H1 (cell line): ENCODE data around the gene TESMIN. TPM values are rescaled to one million over a fixed set of nuclear protein-coding genes. Genes with fewer than 3 reads are reported as not detected.
A peak's percentile ranks its signal among the peaks of the same experiment; 100 is the strongest.

Experiments
- CTCF ChIA-PET: fragments of 300-600 bp; sonication (Branson Sonifier 250); formaldehyde crosslinking; loops from one replicate; lab custom pipeline; 2021; ENCODE audit not compliant: partially characterized antibody; lab: Charles Lee
- POLR2A ChIA-PET: fragments of 300-600 bp; sonication (Branson Sonifier 250); formaldehyde crosslinking; loops from one replicate; lab custom pipeline; 2021; ENCODE audit warnings: inconsistent platforms; ENCODE audit not compliant: partially characterized antibody; lab: Charles Lee
- DNase-seq, 2 experiments: peaks; one replicate each; pipeline versions ENCODE4 v3.0.0 to v3.0.0-alpha.2; 2010 to 2022; ENCODE audit warnings: low spot score in 2 of 2, low read depth in 1 of 2, mixed read lengths in 1 of 2
- FAIRE-seq: peaks from 2 replicates; lab custom pipeline; 2011; peaks lifted over from hg19 to GRCh38; lab: Jason Lieb, UNC
- H2AFZ ChIP-seq: 2 replicates; pipeline ENCODE4 v1.8.1; 2012; ENCODE audit warnings: low read length, inconsistent platforms
- H2AK5ac ChIP-seq: 2 replicates; pipeline ENCODE4 v1.6.1; 2013; ENCODE audit warnings: low read depth, low read length
- H2BK120ac ChIP-seq: replicated peaks from 2 replicates; pipeline ENCODE3; 2013; ENCODE audit warnings: low read depth, low read length, inconsistent platforms
- H2BK12ac ChIP-seq: 2 replicates; pipeline ENCODE4 v1.6.1; 2013; ENCODE audit warnings: low read depth, low read length
- H2BK15ac ChIP-seq: 2 replicates; pipeline ENCODE4 v1.6.1; 2013; ENCODE audit warnings: low read length
- H2BK20ac ChIP-seq: 2 replicates; pipeline ENCODE4 v1.6.1; 2013; ENCODE audit warnings: low read length
- H2BK5ac ChIP-seq: 2 replicates; pipeline ENCODE4 v1.6.1; 2013; ENCODE audit warnings: low read depth, low read length
- H3K14ac ChIP-seq: 2 replicates; pipeline ENCODE4 v1.6.1; 2013; ENCODE audit warnings: inconsistent platforms; ENCODE audit not compliant: insufficient read length
- H3K18ac ChIP-seq: 2 replicates; pipeline ENCODE4 v1.6.1; 2013; ENCODE audit warnings: low read length; ENCODE audit errors: extremely low read depth
- H3K23ac ChIP-seq: 2 replicates; pipeline ENCODE4 v1.6.1; 2013; ENCODE audit warnings: inconsistent platforms; ENCODE audit not compliant: insufficient read length
- H3K23me2 ChIP-seq: 2 replicates; pipeline ENCODE4 v1.6.1; 2013; ENCODE audit warnings: low read depth, low read length
- H3K27ac ChIP-seq: 2 replicates; pipeline ENCODE4 v1.6.1; 2011; ENCODE audit warnings: low read depth, low read length, inconsistent platforms
- H3K27me3 ChIP-seq, 4 experiments: replicated peaks in 1 of 4; 1 replicate in 1 of 4; 2 replicates in 3 of 4; pipeline versions ENCODE4 v1.6.1 to v1.8.1; 2011 to 2013; ENCODE audit warnings: low read length in 3 of 4, mild to moderate bottlenecking in 3 of 4, inconsistent platforms in 2 of 4, mixed read lengths in 2 of 4, moderate library complexity in 1 of 4; ENCODE audit not compliant: control insufficient read depth in 3 of 4, insufficient read depth in 3 of 4; ENCODE audit errors: extremely low read depth in 1 of 4
- H3K36me3 ChIP-seq, 4 experiments: 2 replicates each; pipeline versions ENCODE4 v1.6.1 to v1.8.1; 2011 to 2013; ENCODE audit warnings: mild to moderate bottlenecking in 4 of 4, low read length in 3 of 4, moderate library complexity in 2 of 4, control low read depth in 1 of 4, inconsistent platforms in 1 of 4; ENCODE audit not compliant: insufficient read depth in 4 of 4, control insufficient read depth in 2 of 4
- H3K4ac ChIP-seq: replicated peaks from 2 replicates; pipeline ENCODE3; 2013; ENCODE audit warnings: low read length, low read depth, mixed read lengths, inconsistent platforms; ENCODE audit not compliant: insufficient read length
- H3K4me1 ChIP-seq, 4 experiments: replicated peaks in 1 of 4; 1 replicate in 1 of 4; 2 replicates in 3 of 4; pipeline versions ENCODE4 v1.6.1 to v1.8.1; 2011 to 2013; ENCODE audit warnings: low read length in 3 of 4, inconsistent platforms in 2 of 4, mixed read lengths in 1 of 4; ENCODE audit not compliant: insufficient read depth in 4 of 4, control insufficient read depth in 3 of 4
- H3K4me2 ChIP-seq, 2 experiments: 2 replicates each; pipeline versions ENCODE4 v1.6.1 to v1.8.1; 2011 to 2013; ENCODE audit warnings: low read depth in 2 of 2, low read length in 2 of 2, control low read depth in 1 of 2, inconsistent platforms in 1 of 2, mild to moderate bottlenecking in 1 of 2; ENCODE audit not compliant: insufficient read depth in 1 of 2
- H3K4me3 ChIP-seq, 4 experiments: fragments of 200-600, 300-600 bp in 1 of 4; sonication (generic), shearing (Covaris generic), sonication (Bioruptor Twin) in 1 of 4; 2 replicates each; pipeline versions ENCODE4 v1.5.1 to v1.8.1; 2011 to 2016; ENCODE audit warnings: low read length in 4 of 4, low read depth in 3 of 4, control low read depth in 2 of 4, inconsistent platforms in 2 of 4, mild to moderate bottlenecking in 2 of 4, mixed read lengths in 1 of 4, moderate library complexity in 1 of 4; ENCODE audit not compliant: insufficient read depth in 2 of 4; ENCODE audit errors: extremely low read depth in 1 of 4
- H3K56ac ChIP-seq: replicated peaks from 2 replicates; pipeline ENCODE3; 2013; ENCODE audit warnings: low read depth, mild to moderate bottlenecking, mixed read lengths, low read length, inconsistent platforms; ENCODE audit not compliant: insufficient read length
- H3K79me1 ChIP-seq: 2 replicates; pipeline ENCODE4 v1.6.1; 2013; ENCODE audit warnings: low read depth, low read length, control low read depth
- H3K79me2 ChIP-seq, 2 experiments: 2 replicates each; pipeline versions ENCODE4 v1.6.1 to v1.8.1; 2012 to 2013; ENCODE audit warnings: low read length in 2 of 2, mild to moderate bottlenecking in 2 of 2, inconsistent platforms in 1 of 2; ENCODE audit not compliant: insufficient read depth in 2 of 2, control insufficient read depth in 1 of 2
- H3K9ac ChIP-seq, 4 experiments: replicated peaks in 1 of 4; 1 replicate in 1 of 4; 2 replicates in 3 of 4; pipeline versions ENCODE4 v1.6.1 to v1.8.1; 2011 to 2013; ENCODE audit warnings: low read depth in 3 of 4, low read length in 3 of 4, control low read depth in 2 of 4, mild to moderate bottlenecking in 2 of 4, moderate library complexity in 2 of 4, inconsistent platforms in 1 of 4; ENCODE audit errors: extremely low read depth in 1 of 4
- H3K9me3 ChIP-seq, 2 experiments: 2 replicates each; pipeline versions ENCODE4 v1.6.1 to v1.8.1; 2012 to 2013; ENCODE audit warnings: mild to moderate bottlenecking in 2 of 2, moderate library complexity in 2 of 2, control low read depth in 1 of 2, inconsistent platforms in 1 of 2, low read depth in 1 of 2, low read length in 1 of 2, mixed read lengths in 1 of 2; ENCODE audit not compliant: insufficient read depth in 2 of 2
- H4K20me1 ChIP-seq, 2 experiments: replicated peaks in 1 of 2; 2 replicates each; pipeline versions ENCODE3 to v1.8.1; 2011 to 2013; ENCODE audit warnings: inconsistent platforms in 2 of 2, low read length in 2 of 2, mild to moderate bottlenecking in 1 of 2; ENCODE audit not compliant: insufficient read depth in 2 of 2, control insufficient read depth in 1 of 2
- H4K5ac ChIP-seq: 2 replicates; pipeline ENCODE4 v1.6.1; 2013; ENCODE audit warnings: low read length, low read depth, mixed read lengths, inconsistent platforms; ENCODE audit not compliant: insufficient read length
- H4K8ac ChIP-seq: 2 replicates; pipeline ENCODE4 v1.8.0; 2013; ENCODE audit warnings: mild to moderate bottlenecking, moderate library complexity, low read length, inconsistent platforms; ENCODE audit not compliant: insufficient read depth; ENCODE audit errors: extremely low read depth
- H4K91ac ChIP-seq: replicated peaks from 2 replicates; pipeline ENCODE3; 2013; ENCODE audit warnings: low read length, mixed read lengths, inconsistent platforms; ENCODE audit not compliant: insufficient read length
- PHF8 ChIP-seq: fragments of 200-600 bp; sonication (generic); conservative IDR thresholded peaks from 2 replicates; pipeline ENCODE4 v1.7.1; 2012; ENCODE audit warnings: low read depth, mild to moderate bottlenecking, inconsistent platforms, low read length, moderate library complexity
- RBBP5 ChIP-seq: IDR thresholded peaks from 2 replicates; pipeline ENCODE4 v1.7.1; 2012; ENCODE audit warnings: low read depth, mild to moderate bottlenecking, inconsistent platforms, low read length, moderate library complexity, borderline replicate concordance
- RFX5 ChIP-seq: IDR thresholded peaks from 2 replicates; pipeline ENCODE4 v1.6.1; 2011; ENCODE audit warnings: low read depth, low read length, improper control_type of control experiment, borderline replicate concordance
- ZNF274 ChIP-seq: IDR thresholded peaks from 2 replicates; pipeline ENCODE4 v1.7.0; 2012; ENCODE audit warnings: low read length, borderline replicate concordance; ENCODE audit errors: extremely low read depth
- WGBS, 2 experiments: shearing (Covaris generic) in 1 of 2; methylation state at CpG; one replicate each; pipeline versions ENCODE4 v1.1.6 to v1.1.7; 2013 to 2015; ENCODE audit warnings: low lambda C conversion rate in 2 of 2, mixed read lengths in 2 of 2, inconsistent platforms in 1 of 2, low coverage in 1 of 2, missing lambda C conversion rate in 1 of 2; ENCODE audit not compliant: insufficient replicate concordance in 2 of 2, insufficient coverage in 1 of 2, insufficient read length in 1 of 2; ENCODE audit errors: extremely low coverage in 1 of 2, missing lambda C conversion rate in 1 of 2; 5-methylcytosine and 5-hydroxymethylcytosine counted together
- polyA plus RNA-seq, 7 experiments: library from polyadenylated mRNA; depleted of rRNA in 3 of 7; stranded (reverse) in 5 of 7; unstranded in 2 of 7; fragments of >200 nt in 5 of 7; fragments of 200-250 nt in 2 of 7; gene quantifications; 1 replicate in 5 of 7; 2 replicates in 1 of 7; 4 replicates in 1 of 7; pipeline versions ENCODE4 v1.2.1 to v1.2.3, GENCODE V29; 2011 to 2013; ENCODE audit warnings: missing spikeins in 2 of 7, mixed read lengths in 2 of 7
- total RNA-seq: library from RNA; stranded (reverse); fragmentation: NEBNext Ultra II Directional; extraction: Animal tissue kit (Norgen Biotek cat#: 25700); gene quantifications from 2 replicates; pipeline ENCODE4 v1.2.1, GENCODE V29; 2021
- TF ChIP-seq, protein P1 (sequence below): IDR thresholded peaks from 2 replicates; pipeline ENCODE4 v1.6.1; 2012; ENCODE audit warnings: inconsistent platforms

TESMIN gene
- total and polyA plus RNA-seq, 2 of the 8 experiments (the other 6 are each of a cell fraction or from before 2014, with no cell fraction given): 22.6 to 61.1 TPM

DNA sequence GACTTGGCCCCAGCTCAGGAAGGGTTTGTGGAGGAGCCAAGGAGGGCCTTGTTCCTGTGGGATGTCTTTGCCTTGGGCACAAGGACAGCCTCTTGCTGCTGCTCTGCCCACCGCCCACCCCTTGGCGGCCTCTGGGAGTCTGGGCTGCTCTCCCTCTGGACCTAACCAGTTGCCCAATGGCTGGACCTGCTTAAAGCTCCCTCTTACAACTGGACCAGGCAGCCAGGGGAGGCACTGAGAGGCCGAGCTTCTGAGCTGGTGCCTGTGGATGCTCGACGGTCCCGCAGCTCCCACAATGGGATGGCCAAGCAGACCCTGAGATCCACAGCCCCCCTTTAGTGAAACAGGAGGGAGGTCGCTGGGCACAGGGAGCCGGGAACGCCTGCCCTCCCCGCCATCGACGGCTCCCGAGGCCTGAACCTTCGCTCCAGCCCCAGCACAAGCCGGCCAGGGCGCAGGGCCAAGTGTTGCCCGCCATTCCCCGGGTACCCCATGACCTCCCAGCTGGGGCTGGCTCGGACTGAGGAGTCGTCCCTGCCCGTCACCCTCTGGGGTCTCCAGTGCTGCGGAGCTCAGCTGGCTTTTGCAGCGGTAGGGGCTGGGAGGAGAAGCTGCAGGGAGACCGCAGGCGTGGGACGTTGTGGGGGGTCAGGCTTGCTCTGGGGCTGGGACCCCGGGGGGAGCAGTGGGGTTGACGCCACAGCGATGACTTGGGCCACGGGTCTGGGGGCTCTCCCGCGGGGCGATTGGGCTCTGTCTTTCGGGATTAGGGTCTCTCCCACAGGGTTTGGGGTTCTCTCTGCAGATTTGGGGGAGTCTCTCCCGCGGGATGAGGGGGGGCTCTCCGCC, 67.6 kb downstream of the TESMIN start:
- no peaks in the 10 kb centered on the region for H3K79me2 ChIP-seq
- H4K91ac ChIP-seq: peak overlapping the region; percentile 86
- peak overlapping the region; percentile 83; the same call in 1 of the 2 replicates for H3K18ac ChIP-seq
- H4K5ac ChIP-seq: no peak overlapping the region
- POLR2A ChIA-PET: interaction anchor here (0.6 to 5.5 kb wide), 14 partner anchors 10 to 117 kb away, joined by 3 to 22 read pairs (median 4); partner anchors contain the start of gene TESMIN
- CTCF ChIA-PET: interaction anchor here (0.9 to 1.7 kb wide), 4 partner anchors 11 to 28 kb away, joined by 3 to 5 read pairs (median 3); no protein-coding TSS in a partner anchor
- peaks cover 0 to 4% of the 10 kb centered on the region in 2 experiments for H4K20me1 ChIP-seq
- H3K9ac ChIP-seq: no peak overlapping the region
- peak overlapping the region; percentile 44 to 79 (median 54) for H3K4me3 ChIP-seq
- peaks cover 0 to 7% (median 2%) of the 10 kb centered on the region in 4 experiments; a peak in 3 of 8 replicates for H3K36me3 ChIP-seq
- FAIRE-seq: no peak
- no peak for DNase-seq
- no peaks in the 10 kb centered on the region for H3K79me1 ChIP-seq
- peak overlapping the region; percentile 94; the same call in 1 of the 2 replicates for H2BK15ac ChIP-seq
- WGBS, 2 experiments: 67% methylated on average over 23 of the region's 37 CpGs; no CpG with 5 or more reads in 1 of the 2 experiments
- H3K27ac ChIP-seq: no peak overlapping the region
- peak overlapping the region; percentile 49 for H2BK120ac ChIP-seq
- peaks cover 7% of the 10 kb centered on the region; the same call in 1 of the 2 replicates for H3K23me2 ChIP-seq
- peak overlapping the region; percentile 41; the same call in 1 of the 2 replicates for H2AK5ac ChIP-seq
- TF ChIP-seq PHF8 (0 out of 2 replicates have a peak, but pooled peaks have one; percentile 4), RBBP5 (0 out of 2 replicates have a peak, but pooled peaks have one; percentile 41), ZNF274 (no peak), RFX5 (no peak)
- TF ChIP-seq, protein P1, sequence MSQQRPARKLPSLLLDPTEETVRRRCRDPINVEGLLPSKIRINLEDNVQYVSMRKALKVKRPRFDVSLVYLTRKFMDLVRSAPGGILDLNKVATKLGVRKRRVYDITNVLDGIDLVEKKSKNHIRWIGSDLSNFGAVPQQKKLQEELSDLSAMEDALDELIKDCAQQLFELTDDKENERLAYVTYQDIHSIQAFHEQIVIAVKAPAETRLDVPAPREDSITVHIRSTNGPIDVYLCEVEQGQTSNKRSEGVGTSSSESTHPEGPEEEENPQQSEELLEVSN: peak; percentile 43
- TF ChIP-seq, all 59 proteins: peak for 3
- Histone ChIP-seq H2BK5ac (peak overlapping the region; percentile 75; the same call in 1 of the 2 replicates), H3K4me2 (peak overlapping the region; percentile 73 to 92), H2BK12ac (peak overlapping the region; percentile 77; the same call in 1 of the 2 replicates), H3K56ac (no peak overlapping the region), H2BK20ac (0 out of 2 replicates have a peak overlapping the region, but pooled peaks have one; percentile 61), H3K9me3 (no peaks in the 10 kb centered on the region), H3K23ac (no peak overlapping the region), H3K27me3 (peaks cover 11 to 41% (median 31%) of the 10 kb centered on the region in 4 experiments), H3K4ac (peak overlapping the region; percentile 92), H2AFZ (no peak overlapping the region), H3K4me1 (peaks cover 0 to 13% (median 9%) of the 10 kb centered on the region in 4 experiments; a peak in 5 of 7 replicates), H3K14ac (no peak overlapping the region), H4K8ac (peak overlapping the region; percentile 87)
